Endodermal cell (in vitro differentiated cells): ENCODE data around the gene ARL4D. TPM values are rescaled to one million over a fixed set of nuclear protein-coding genes. Genes with fewer than 3 reads are reported as not detected.

Experiments used
- DNase-seq: peaks from one replicate; pipeline ENCODE4 v3.0.0-alpha.2; 2017
- H3K27ac ChIP-seq: 2 replicates; pipeline ENCODE4 v1.5.1; 2013; ENCODE audit warnings: mild to moderate bottlenecking, low read depth, low read length, moderate library complexity
- H3K27me3 ChIP-seq: 2 replicates; pipeline ENCODE4 v1.6.1; 2013; ENCODE audit warnings: mild to moderate bottlenecking, low read length, moderate library complexity; ENCODE audit not compliant: insufficient read depth, control insufficient read depth, poor library complexity, severe bottlenecking
- H3K36me3 ChIP-seq: 2 replicates; pipeline ENCODE4 v1.7.0; 2013; ENCODE audit warnings: mild to moderate bottlenecking, low read length, moderate library complexity; ENCODE audit not compliant: control insufficient read depth, insufficient read depth
- H3K4me1 ChIP-seq: one replicate; pipeline ENCODE4 v1.7.0; 2013; ENCODE audit warnings: low read length; ENCODE audit not compliant: control insufficient read depth, insufficient read depth
- H3K4me3 ChIP-seq: 2 replicates; pipeline ENCODE4 v1.5.1; 2013; ENCODE audit warnings: mild to moderate bottlenecking, low read length, moderate library complexity
- H3K9ac ChIP-seq: 2 replicates; pipeline ENCODE4 v1.6.1; 2013; ENCODE audit warnings: mild to moderate bottlenecking, low read length, moderate library complexity; ENCODE audit not compliant: poor library complexity, severe bottlenecking; ENCODE audit errors: extremely low read depth
- H3K9me3 ChIP-seq: 2 replicates; pipeline ENCODE4 v1.6.1; 2013; ENCODE audit warnings: mild to moderate bottlenecking, low read length, moderate library complexity; ENCODE audit not compliant: control insufficient read depth
- H3K27ac Mint-ChIP-seq: 2 replicates; pipeline ENCODE4 v1.8.0; 2020; ENCODE audit warnings: mixed read lengths
- H3K27me3 Mint-ChIP-seq: 2 replicates; pipeline ENCODE4 v1.8.0; 2021; ENCODE audit warnings: mild to moderate bottlenecking, mixed read lengths; ENCODE audit not compliant: insufficient read depth
- H3K36me3 Mint-ChIP-seq: 2 replicates; pipeline ENCODE4 v1.8.0; 2020; ENCODE audit warnings: low read depth, mixed read lengths
- H3K4me1 Mint-ChIP-seq: 2 replicates; pipeline ENCODE4 v1.8.0; 2020; ENCODE audit warnings: mixed read lengths
- H3K4me3 Mint-ChIP-seq: 2 replicates; pipeline ENCODE4 v1.8.0; 2020; ENCODE audit warnings: mild to moderate bottlenecking, moderate library complexity, mixed read lengths
- H3K9me3 Mint-ChIP-seq: 2 replicates; pipeline ENCODE4 v1.8.0; 2020; ENCODE audit warnings: mild to moderate bottlenecking, mixed read lengths
- WGBS, 2 experiments: methylation state at CpG; one replicate each; pipeline versions ENCODE4 v1.1.5 to v1.1.7; 2013; ENCODE audit warnings: missing lambda C conversion rate in 2 of 2, mixed read lengths in 1 of 2; ENCODE audit not compliant: insufficient coverage in 1 of 2, insufficient read length in 1 of 2; 5-methylcytosine and 5-hydroxymethylcytosine counted together
- total RNA-seq, 2 donors: library from RNA; stranded (reverse); fragmentation: NEBNext Ultra II Directional in 1 of 2; extraction: Animal tissue kit (Norgen Biotek cat#: 25700) in 1 of 2; gene quantifications; 2 replicates in 1 of 2; 3 replicates in 1 of 2; pipeline ENCODE4 v1.2.1, GENCODE V29; 2021
- TF ChIP-seq, protein P1 (sequence below): fragments of 200-600 bp; sonication (generic); conservative IDR thresholded peaks from 2 replicates; pipeline ENCODE4 v1.5.0; 2021; ENCODE audit warnings: antibody characterized with exemption, mild to moderate bottlenecking

ARL4D gene
- total RNA-seq, 2 donors from 2014 or later = 129 to 142 TPM

DNA sequence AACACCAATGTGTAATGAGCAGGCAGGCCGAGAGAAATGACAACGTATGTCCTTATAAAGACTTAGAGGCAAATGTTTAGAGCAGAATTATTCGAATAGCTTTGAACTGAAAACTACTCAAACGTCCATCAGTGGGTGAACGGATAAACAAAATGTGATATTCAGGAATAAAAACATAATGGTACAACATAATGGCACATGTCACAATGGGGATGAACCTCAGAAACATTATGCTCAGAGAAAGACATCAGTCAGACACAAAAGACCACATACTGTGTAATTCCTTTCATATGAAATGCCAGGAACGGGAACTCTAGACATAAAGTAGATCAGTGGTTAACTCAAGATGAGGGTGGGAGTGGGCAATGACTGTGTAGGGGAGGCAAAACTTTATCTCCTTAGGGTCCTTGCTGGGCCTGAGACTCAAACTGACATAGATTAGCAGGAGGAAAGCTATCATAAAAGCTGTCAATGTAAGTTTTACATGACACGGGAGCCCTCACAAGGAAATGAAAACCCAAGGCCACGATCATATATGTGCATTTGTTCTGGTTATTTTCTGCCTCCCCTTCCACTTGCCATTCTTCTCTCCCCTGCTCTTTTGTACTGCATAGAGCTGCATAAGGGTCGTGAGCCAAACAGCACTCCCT is 14.8 kb upstream of the ARL4D start:
- no peaks in the 10 kb centered on the region for H3K27me3 Mint-ChIP-seq
- H3K9me3 Mint-ChIP-seq = peaks cover 22% of the 10 kb centered on the region
- H3K9ac ChIP-seq = no peak overlapping the region
- no peaks in the 10 kb centered on the region for H3K36me3 ChIP-seq
- 79 to 80% methylated on average over 7 to 9 of the region's 9 CpGs for WGBS, 2 experiments
- no peak overlapping the region for H3K4me3 Mint-ChIP-seq
- H3K4me3 ChIP-seq = no peak overlapping the region
- TF ChIP-seq, protein P1, sequence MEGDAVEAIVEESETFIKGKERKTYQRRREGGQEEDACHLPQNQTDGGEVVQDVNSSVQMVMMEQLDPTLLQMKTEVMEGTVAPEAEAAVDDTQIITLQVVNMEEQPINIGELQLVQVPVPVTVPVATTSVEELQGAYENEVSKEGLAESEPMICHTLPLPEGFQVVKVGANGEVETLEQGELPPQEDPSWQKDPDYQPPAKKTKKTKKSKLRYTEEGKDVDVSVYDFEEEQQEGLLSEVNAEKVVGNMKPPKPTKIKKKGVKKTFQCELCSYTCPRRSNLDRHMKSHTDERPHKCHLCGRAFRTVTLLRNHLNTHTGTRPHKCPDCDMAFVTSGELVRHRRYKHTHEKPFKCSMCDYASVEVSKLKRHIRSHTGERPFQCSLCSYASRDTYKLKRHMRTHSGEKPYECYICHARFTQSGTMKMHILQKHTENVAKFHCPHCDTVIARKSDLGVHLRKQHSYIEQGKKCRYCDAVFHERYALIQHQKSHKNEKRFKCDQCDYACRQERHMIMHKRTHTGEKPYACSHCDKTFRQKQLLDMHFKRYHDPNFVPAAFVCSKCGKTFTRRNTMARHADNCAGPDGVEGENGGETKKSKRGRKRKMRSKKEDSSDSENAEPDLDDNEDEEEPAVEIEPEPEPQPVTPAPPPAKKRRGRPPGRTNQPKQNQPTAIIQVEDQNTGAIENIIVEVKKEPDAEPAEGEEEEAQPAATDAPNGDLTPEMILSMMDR = no peak
- no peak overlapping the region for H3K27ac Mint-ChIP-seq
- no peaks in the 10 kb centered on the region for H3K27me3 ChIP-seq
- no peaks in the 10 kb centered on the region for H3K4me1 ChIP-seq
- H3K36me3 Mint-ChIP-seq = peaks cover 11% of the 10 kb centered on the region
- H3K27ac ChIP-seq = no peak overlapping the region
- DNase-seq = no peak
- peaks cover 2% of the 10 kb centered on the region for H3K4me1 Mint-ChIP-seq
- H3K9me3 ChIP-seq = peaks cover 22% of the 10 kb centered on the region

DNA sequence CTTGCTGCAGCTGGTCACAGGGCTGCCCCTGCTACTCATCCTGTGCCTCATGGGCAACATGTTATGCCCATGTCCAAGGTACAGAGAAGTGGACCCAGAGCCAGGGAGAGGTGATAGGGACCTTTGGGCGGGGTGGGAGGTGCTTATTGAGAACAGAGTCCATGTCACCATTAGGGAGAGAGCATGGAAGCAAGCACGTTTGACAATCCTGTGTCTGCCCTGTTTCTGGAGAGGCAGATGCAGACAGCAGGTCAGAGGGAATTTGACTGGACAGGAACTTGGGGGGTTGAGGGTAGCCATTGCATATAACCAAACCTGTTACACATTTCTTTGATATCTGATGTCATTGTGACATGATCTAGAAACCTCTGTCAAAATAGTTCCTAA is 14.3 kb upstream of the ARL4D start:
- H3K9ac ChIP-seq = no peak overlapping the region
- Mint-ChIP-seq H3K27me3 (no peaks in the 10 kb centered on the region), H3K4me1 (peaks cover 6% of the 10 kb centered on the region), H3K27ac (no peak overlapping the region), H3K36me3 (peaks cover 11% of the 10 kb centered on the region), H3K9me3 (peaks cover 20% of the 10 kb centered on the region), H3K4me3 (no peak overlapping the region)
- no peaks in the 10 kb centered on the region for H3K36me3 ChIP-seq
- DNase-seq = peak; percentile 53
- peaks cover under 1% of the 10 kb centered on the region for H3K4me1 ChIP-seq
- 51 to 80% methylated on average over 2 of the region's 2 CpGs for WGBS, 2 experiments
- no peak overlapping the region for H3K4me3 ChIP-seq
- no peak overlapping the region for H3K27ac ChIP-seq
- H3K27me3 ChIP-seq = no peaks in the 10 kb centered on the region
- peaks cover 21% of the 10 kb centered on the region for H3K9me3 ChIP-seq
- TF ChIP-seq, protein P1 = no peak

DNA sequence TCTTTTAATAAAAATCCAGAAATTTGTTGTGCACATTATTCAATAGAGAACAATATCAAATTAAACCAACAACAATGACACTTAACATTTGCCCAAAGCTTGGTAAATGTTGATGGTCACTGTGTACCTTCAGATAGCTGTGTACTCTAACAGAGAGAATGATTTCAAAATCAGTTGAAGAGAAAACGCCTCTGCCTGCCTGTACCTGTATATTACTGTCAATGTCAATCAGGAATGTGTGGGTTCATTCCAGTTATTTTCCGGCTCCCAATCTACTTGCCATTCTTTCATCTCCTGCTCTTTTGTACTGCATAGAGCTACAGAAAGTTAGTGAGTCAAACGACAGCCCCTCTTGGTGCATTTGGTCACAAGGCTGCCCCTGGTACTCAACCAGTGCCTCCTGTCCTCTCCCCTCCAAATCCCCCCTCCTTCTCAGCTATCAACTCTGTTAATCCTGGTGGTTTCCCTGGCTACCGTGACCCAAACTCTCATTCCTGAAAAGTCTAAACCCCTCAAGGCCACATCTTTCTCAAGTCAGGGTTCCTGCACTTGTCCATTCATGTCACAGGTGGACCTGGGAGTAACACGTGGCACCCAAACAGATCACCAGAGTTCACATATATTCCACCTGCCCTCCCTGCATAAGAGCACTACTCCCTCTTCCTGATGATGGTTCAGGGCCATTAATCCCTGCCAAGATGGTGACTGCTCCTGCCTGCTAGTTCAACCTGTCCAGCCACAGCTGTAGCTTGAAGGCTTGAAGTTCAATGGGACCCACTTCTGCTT is 13.6 kb upstream of the ARL4D start:
- no peaks in the 10 kb centered on the region for H3K27me3 Mint-ChIP-seq
- Histone ChIP-seq H3K9me3 (peaks cover 13% of the 10 kb centered on the region), H3K4me3 (no peak overlapping the region), H3K4me1 (peaks cover 3% of the 10 kb centered on the region), H3K9ac (no peak overlapping the region), H3K27ac (no peak overlapping the region), H3K36me3 (no peaks in the 10 kb centered on the region), H3K27me3 (no peaks in the 10 kb centered on the region)
- peaks cover 5% of the 10 kb centered on the region for H3K36me3 Mint-ChIP-seq
- H3K4me1 Mint-ChIP-seq = peaks cover 11% of the 10 kb centered on the region
- 65 to 68% methylated on average over 4 to 5 of the region's 5 CpGs for WGBS, 2 experiments
- H3K9me3 Mint-ChIP-seq = peaks cover 12% of the 10 kb centered on the region
- no peak overlapping the region for H3K4me3 Mint-ChIP-seq
- DNase-seq = no peak
- TF ChIP-seq, protein P1 = no peak
- H3K27ac Mint-ChIP-seq = no peak overlapping the region
